GM12878 (cell line): Measurements from ENCODE around the gene CCNY. TPM values are rescaled to one million over a fixed set of nuclear protein-coding genes. Genes with fewer than 3 reads are reported as not detected.

ENCODE experiments used
- ATAC-seq: fragments of 200-7000 bp; cut with Tn5 transposase; 3 replicates; pipeline ENCODE4 v1.9.1; 2020; ENCODE audit warnings: mild to moderate bottlenecking, moderate library complexity
- BruUV-seq: library from RNA; stranded (reverse); fragments of 400-500 nt; replicated peaks from 2 replicates; lab custom pipeline; 2021; lab: Mats Ljungman, UMichigan
- CTCF ChIA-PET: fragments of 300-600 bp; sonication (Branson Sonifier 250); formaldehyde crosslinking; extraction: SDS; loops from one replicate; lab custom pipeline; 2021; ENCODE audit warnings: inconsistent platforms; lab: Yijun Ruan, JAX
- POLR2A ChIA-PET: fragments of 350-600 bp; formaldehyde crosslinking; extraction: SDS; loops from one replicate; lab custom pipeline; 2021; ENCODE audit warnings: inconsistent platforms; lab: Charles Lee
- RAD21 ChIA-PET: fragments of 300-600 bp; sonication (Branson Sonifier 250); formaldehyde crosslinking; loops from one replicate; lab custom pipeline; 2023; ENCODE audit warnings: antibody characterized with exemption; ENCODE audit not compliant: unreplicated experiment; lab: Charles Lee
- SMC1A ChIA-PET: fragments of 300-600 bp; sonication (Branson Sonifier 250); formaldehyde crosslinking; loops from one replicate; lab custom pipeline; 2023; ENCODE audit not compliant: unreplicated experiment, uncharacterized antibody; lab: Charles Lee
- DNase-seq: peaks from one replicate; pipeline ENCODE4 v3.0.0-alpha.2; 2011; ENCODE audit warnings: low read depth, low spot score
- FAIRE-seq: peaks from 3 replicates; lab custom pipeline; 2011; peaks lifted over from hg19 to GRCh38; lab: Jason Lieb, UNC
- H2AFZ ChIP-seq: 2 replicates; pipeline ENCODE4 v1.6.0; 2011; ENCODE audit warnings: low read depth, low read length, control low read depth; ENCODE audit not compliant: control insufficient read depth
- H3K27ac ChIP-seq: 2 replicates; pipeline ENCODE4 v1.5.1; 2011; ENCODE audit warnings: control low read depth; ENCODE audit not compliant: control insufficient read depth, insufficient read depth
- H3K27me3 ChIP-seq, 2 experiments: replicated peaks in 1 of 2; 2 replicates each; pipeline versions ENCODE4 v1.6.0 to v1.6.1; 2011; ENCODE audit warnings: low read length in 1 of 2; ENCODE audit not compliant: control insufficient read depth in 2 of 2, insufficient read depth in 2 of 2
- H3K36me3 ChIP-seq, 2 experiments: 2 replicates each; pipeline ENCODE4 v1.5.1; 2011; ENCODE audit warnings: low read length in 1 of 2; ENCODE audit not compliant: control insufficient read depth in 2 of 2, insufficient read depth in 2 of 2
- H3K4me1 ChIP-seq: 2 replicates; pipeline ENCODE4 v1.6.1; 2011; ENCODE audit warnings: mild to moderate bottlenecking, low read length, moderate library complexity, mixed read lengths; ENCODE audit not compliant: control insufficient read depth, insufficient read depth
- H3K4me2 ChIP-seq: 2 replicates; pipeline ENCODE4 v1.6.0; 2011; ENCODE audit warnings: control low read depth; ENCODE audit not compliant: control insufficient read depth, insufficient read depth
- H3K4me3 ChIP-seq: fragments of 200-600 bp; sonication (generic); 2 replicates; pipeline ENCODE4 v1.5.1; 2016
- H3K79me2 ChIP-seq: 2 replicates; pipeline ENCODE4 v1.6.0; 2011; ENCODE audit warnings: low read length; ENCODE audit not compliant: control insufficient read depth, insufficient read depth
- H3K9ac ChIP-seq: 2 replicates; pipeline ENCODE4 v1.8.0; 2011; ENCODE audit warnings: low read length, control low read depth, mixed read lengths; ENCODE audit not compliant: control insufficient read depth, insufficient read depth
- H3K9me3 ChIP-seq: replicated peaks from 3 replicates; pipeline ENCODE4 v1.5.1; 2011; ENCODE audit warnings: mild to moderate bottlenecking, low read length; ENCODE audit not compliant: control insufficient read depth, insufficient read depth
- H4K20me1 ChIP-seq: 2 replicates; pipeline ENCODE4 v1.6.0; 2011; ENCODE audit not compliant: control insufficient read depth, insufficient read depth
- BCLAF1 ChIP-seq: fragments of 450-650 bp; IDR thresholded peaks from 2 replicates; pipeline ENCODE4 v1.6.1; 2017; ENCODE audit warnings: antibody characterized with exemption, mild to moderate bottlenecking, moderate library complexity
- ELK1 ChIP-seq: IDR thresholded peaks from 2 replicates; pipeline ENCODE4 v1.6.1; 2012; ENCODE audit warnings: low read depth, low read length, improper control_type of control experiment
- ETV6 ChIP-seq, 2 experiments: fragments of 450-650 bp in 1 of 2; IDR thresholded peaks in 1 of 2; conservative IDR thresholded peaks in 1 of 2; 2 replicates each; pipeline ENCODE4 v1.6.1; 2014; ENCODE audit warnings: antibody characterized with exemption in 1 of 2, borderline replicate concordance in 1 of 2, low read depth in 1 of 2, mild to moderate bottlenecking in 1 of 2, moderate library complexity in 1 of 2
- FOS ChIP-seq: IDR thresholded peaks from 3 replicates; pipeline ENCODE4 v1.6.1; 2011; ENCODE audit warnings: borderline replicate concordance; ENCODE audit not compliant: insufficient read length; ENCODE audit errors: extremely low read depth
- MTA3 ChIP-seq: IDR thresholded peaks from 2 replicates; pipeline ENCODE4 v1.6.1; 2012; ENCODE audit warnings: low read length, inconsistent platforms, borderline replicate concordance
- RAD51 ChIP-seq: fragments of 450-650 bp; IDR thresholded peaks from 2 replicates; pipeline ENCODE4 v1.6.1; 2016; ENCODE audit warnings: moderate library complexity, mild to moderate bottlenecking, inconsistent platforms
- YBX1 ChIP-seq: fragments of 450-650 bp; IDR thresholded peaks from 2 replicates; pipeline ENCODE4 v1.6.1; 2016; ENCODE audit warnings: antibody characterized with exemption
- ZNF384 ChIP-seq: IDR thresholded peaks from 2 replicates; pipeline ENCODE4 v1.6.1; 2012; ENCODE audit warnings: low read depth, mild to moderate bottlenecking, low read length, improper control_type of control experiment, borderline replicate concordance
- ZNF687 ChIP-seq: fragments of 450-650 bp; IDR thresholded peaks from 2 replicates; pipeline ENCODE4 v1.6.1; 2017; ENCODE audit warnings: mild to moderate bottlenecking, moderate library complexity
- WGBS: methylation state at CpG from one replicate; pipeline ENCODE4 v1.1.6; 2016; ENCODE audit warnings: low lambda C conversion rate; ENCODE audit not compliant: insufficient replicate concordance, insufficient coverage; ENCODE audit errors: missing lambda C conversion rate; 5-methylcytosine and 5-hydroxymethylcytosine counted together
- in situ Hi-C: fragments of 300-500 bp; cut with MboI; formaldehyde crosslinking; loops from 9 replicates; pipeline ENCODE4 v1.14.3; 2018; ENCODE audit warnings: mixed read lengths
- intact Hi-C: fragments of 100-400 bp; cut with micrococcal nuclease; formaldehyde crosslinking; loops from one replicate; pipeline ENCODE4 v1.14.2; 2022; ENCODE audit not compliant: unreplicated experiment
- polyA plus RNA-seq, 11 experiments: library from polyadenylated mRNA; depleted of rRNA in 4 of 11; unstranded in 6 of 11; stranded (reverse) in 5 of 11; fragments of >200 nt; fragmentation: Nextera tagmentation in 4 of 11; fragmentation: Illumina TruSeq in 1 of 11; extraction: Ambion mirVana in 4 of 11; extraction: Trizol in 1 of 11; gene quantifications; 1 replicate in 1 of 11; 2 replicates in 10 of 11; pipeline versions ENCODE4 v1.2.1 to v1.2.3, GENCODE V29; 2011 to 2016; ENCODE audit warnings: inconsistent platforms in 2 of 11, missing spikeins in 2 of 11, low read depth in 1 of 11
- total RNA-seq, 4 experiments: library from RNA; depleted of rRNA in 3 of 4; stranded (reverse); fragments of >200 nt in 3 of 4; fragmentation: Illumina TruSeq in 1 of 4; extraction: Trizol in 1 of 4; gene quantifications; 2 replicates each; pipeline versions ENCODE4 v1.2.1 to v1.2.3, GENCODE V29; 2013 to 2021

Gene CCNY
- total and polyA plus RNA-seq, 10 of the 15 experiments (the other 5 are each of a cell fraction or from before 2014, with no cell fraction given) = 3.6 to 50.0 (median 26.1) TPM

- TF ChIP-seq BCLAF1 = no peak
- no peak for TF ChIP-seq MTA3
These were observed 198.8 kb downstream of the CCNY start (continued) for GRCh38 chr10:35535136-35535535.

GRCh38 chr10:35536789-35537188 is 200.5 kb downstream of the CCNY start:
- no peaks in the 10 kb centered on the region for H3K27me3 ChIP-seq
- ATAC-seq (no peak), DNase-seq (no peak), FAIRE-seq (no peak)
- H3K27ac ChIP-seq = no peak overlapping the region
- no peak overlapping the region for H3K9ac ChIP-seq
- peaks cover 11% of the 10 kb centered on the region; the same call in 2 of the 3 replicates for H3K9me3 ChIP-seq
- WGBS = 93% methylated on average over 4 of the region's 4 CpGs
- H3K79me2 ChIP-seq = no peaks in the 10 kb centered on the region
- no TSS peak for BruUV-seq
- H3K4me1 ChIP-seq = no peaks in the 10 kb centered on the region
- H3K4me3 ChIP-seq = no peak overlapping the region
- no peak overlapping the region for H2AFZ ChIP-seq
- POLR2A ChIA-PET = no interaction called here
- H3K36me3 ChIP-seq = peaks cover 8 to 19% of the 10 kb centered on the region in 2 experiments; a peak in 3 of 4 replicates
- TF ChIP-seq RAD51 (no peak), YBX1 (no peak), ZNF384 (no peak), ETV6 (conservative IDR thresholded peaks at IDR 0.05 in 1 of 2, IDR thresholded peaks at IDR 0.05 in 1 of 2; ENCODE audit: borderline replicate concordance in 1 of 2, low read depth in 1 of 2) (no peak), FOS (no peak), ZNF687 (no peak), ELK1 (no peak)
- RAD21 ChIA-PET = no interaction called here
- SMC1A ChIA-PET = no interaction called here
- intact Hi-C loops (no loop called here), in situ Hi-C loops (no loop called here)
- no peak overlapping the region for H3K4me2 ChIP-seq
- CTCF ChIA-PET = no interaction called here
- no peaks in the 10 kb centered on the region for H4K20me1 ChIP-seq
